HAP-1 (cell line): ENCODE results near the gene SPDYE6.
"Not testable (repeated sequence)": the region's sequence is repeated elsewhere in the genome, so short reads cannot be mapped to it uniquely, and the experiment has no call there.

Experiments
- DNase-seq, 2 experiments: peaks; one replicate each; pipeline ENCODE4 v3.0.0-alpha.2; 2016 to 2020; ENCODE audit warnings: low spot score in 2 of 2
- H3K27me3 ChIP-seq: fragments of 250-450 bp; sonication (Bioruptor Pico); 2 replicates; pipeline ENCODE4 v1.5.1; 2020; ENCODE audit warnings: low read depth, mild to moderate bottlenecking, moderate library complexity
- H3K36me3 ChIP-seq: fragments of 250-450 bp; sonication (Bioruptor Pico); replicated peaks from 2 replicates; pipeline ENCODE4 v1.5.1; 2020; ENCODE audit warnings: mild to moderate bottlenecking
- H3K4me1 ChIP-seq: fragments of 250-450 bp; sonication (Bioruptor Pico); 2 replicates; pipeline ENCODE4 v1.5.1; 2020; ENCODE audit warnings: mild to moderate bottlenecking
- H3K4me3 ChIP-seq: fragments of 250-450 bp; sonication (Bioruptor Pico); 2 replicates; pipeline ENCODE4 v1.5.1; 2020; ENCODE audit warnings: mild to moderate bottlenecking, moderate library complexity
- H3K9me3 ChIP-seq: fragments of 250-450 bp; sonication (Bioruptor Pico); 2 replicates; pipeline ENCODE4 v1.5.1; 2020; ENCODE audit warnings: mild to moderate bottlenecking, moderate library complexity
- in situ Hi-C: fragments of 300-500 bp; cut with MboI; formaldehyde crosslinking; loops from 3 replicates; pipeline ENCODE4 v1.14.3; 2020; ENCODE audit warnings: low sequenced_read_pairs, inconsistent platforms, mixed read lengths

Gene SPDYE6

DNA sequence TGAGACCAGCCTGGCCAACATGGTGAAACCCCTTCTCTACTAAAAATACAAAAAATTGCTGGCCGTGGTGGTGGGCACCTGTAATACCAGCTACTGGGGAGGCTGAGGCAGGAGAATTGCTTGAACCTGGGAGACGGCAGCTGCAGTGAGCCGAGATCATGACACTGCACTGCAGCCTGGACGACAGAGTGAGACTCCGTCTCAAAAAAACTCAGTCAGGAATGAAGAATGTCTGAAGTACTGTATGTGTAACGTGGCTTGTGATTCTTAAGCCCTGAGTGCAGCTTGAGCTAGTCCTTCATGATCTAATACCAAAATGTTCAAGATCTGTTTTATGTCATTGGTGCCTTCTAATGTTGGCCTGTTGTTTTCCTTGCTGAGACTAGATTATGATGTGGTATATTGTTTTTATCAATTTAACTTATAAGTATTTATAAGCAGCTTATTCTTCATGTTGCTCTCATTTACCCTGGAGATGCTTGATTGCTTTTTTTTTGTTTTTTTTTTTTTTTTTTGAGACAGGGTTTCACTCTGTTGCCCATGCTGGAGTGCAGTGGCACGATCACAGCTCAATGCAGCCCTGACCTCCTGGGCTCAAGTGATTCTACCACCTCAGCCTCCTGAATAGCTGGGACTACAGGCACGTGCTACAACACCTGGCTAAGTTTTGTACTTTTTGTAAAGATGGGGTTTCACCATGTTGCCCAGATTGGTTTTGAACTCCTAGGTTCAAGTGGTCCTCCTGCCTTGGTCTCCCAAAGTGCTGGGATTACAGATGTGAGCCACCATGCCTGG lies 25.4 kb downstream of the SPDYE6 start:
- H3K4me1 ChIP-seq, H3K9me3 ChIP-seq, H3K27me3 ChIP-seq, H3K4me3 ChIP-seq, in situ Hi-C loops, DNase-seq, H3K36me3 ChIP-seq: not testable (repeated sequence)

DNA sequence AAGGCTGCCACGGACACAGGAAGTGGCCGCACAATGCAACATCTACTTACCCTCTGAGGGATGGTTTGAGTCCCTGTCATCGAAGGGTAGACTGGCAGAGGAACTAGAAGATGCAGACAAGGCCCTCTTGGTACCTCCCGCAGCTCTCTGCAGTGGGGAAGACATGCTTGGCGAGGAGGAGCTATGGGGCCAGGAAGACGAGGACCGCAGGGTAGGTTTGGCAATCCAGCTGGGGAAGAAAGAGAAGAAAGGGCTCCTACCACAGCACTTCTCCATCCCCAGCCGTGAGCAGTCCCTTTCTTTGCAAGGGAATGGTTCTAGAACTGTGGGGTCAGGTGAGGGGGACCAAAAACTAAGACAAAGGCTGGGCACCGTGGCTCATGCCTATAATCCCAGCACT lies 26.9 kb downstream of the SPDYE6 start:
- in situ Hi-C loops, H3K9me3 ChIP-seq, H3K4me1 ChIP-seq, H3K4me3 ChIP-seq, H3K36me3 ChIP-seq, DNase-seq, H3K27me3 ChIP-seq: not testable (repeated sequence)

DNA sequence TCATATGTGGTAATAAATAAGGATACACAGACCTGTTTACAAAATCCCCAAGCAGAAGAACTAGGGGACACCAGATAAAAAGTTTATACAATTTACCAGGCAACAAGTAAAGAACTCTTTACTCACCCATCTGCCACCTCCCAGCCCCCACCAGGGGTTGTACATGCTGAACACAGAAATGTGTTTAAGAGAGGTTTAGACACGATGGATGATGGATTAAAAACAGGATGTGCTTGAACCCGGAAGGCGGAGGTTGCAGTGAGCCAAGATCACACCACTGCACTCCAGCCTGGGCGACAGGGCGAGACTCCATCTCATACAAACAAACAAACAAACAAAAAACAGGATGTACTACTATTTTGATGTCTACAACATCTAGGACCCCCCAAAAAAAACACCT lies 27.4 kb downstream of the SPDYE6 start:
- H3K27me3 ChIP-seq, in situ Hi-C loops, DNase-seq, H3K4me1 ChIP-seq, H3K9me3 ChIP-seq, H3K4me3 ChIP-seq, H3K36me3 ChIP-seq: not testable (repeated sequence)

DNA sequence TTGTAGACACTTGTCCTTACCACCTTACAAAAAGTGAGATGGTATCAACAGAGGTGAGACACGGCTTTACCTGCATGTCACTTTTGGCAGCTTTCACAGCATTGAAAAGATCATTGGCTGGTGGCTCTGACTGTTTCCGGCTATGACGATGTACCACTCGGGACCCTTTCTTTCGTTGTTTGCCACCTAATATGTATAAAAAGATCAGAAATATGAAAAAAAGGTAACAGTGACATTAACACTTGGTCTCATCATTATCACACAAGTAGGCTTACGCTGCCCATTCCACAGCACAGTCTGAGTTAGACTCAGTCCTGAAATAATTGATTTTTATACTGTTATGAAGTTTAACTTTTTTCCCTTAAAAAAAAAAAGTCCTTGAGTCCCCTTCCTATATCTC lies 29.1 kb downstream of the SPDYE6 start:
- in situ Hi-C loops, DNase-seq, H3K27me3 ChIP-seq, H3K4me1 ChIP-seq, H3K36me3 ChIP-seq, H3K9me3 ChIP-seq, H3K4me3 ChIP-seq: not testable (repeated sequence)

DNA sequence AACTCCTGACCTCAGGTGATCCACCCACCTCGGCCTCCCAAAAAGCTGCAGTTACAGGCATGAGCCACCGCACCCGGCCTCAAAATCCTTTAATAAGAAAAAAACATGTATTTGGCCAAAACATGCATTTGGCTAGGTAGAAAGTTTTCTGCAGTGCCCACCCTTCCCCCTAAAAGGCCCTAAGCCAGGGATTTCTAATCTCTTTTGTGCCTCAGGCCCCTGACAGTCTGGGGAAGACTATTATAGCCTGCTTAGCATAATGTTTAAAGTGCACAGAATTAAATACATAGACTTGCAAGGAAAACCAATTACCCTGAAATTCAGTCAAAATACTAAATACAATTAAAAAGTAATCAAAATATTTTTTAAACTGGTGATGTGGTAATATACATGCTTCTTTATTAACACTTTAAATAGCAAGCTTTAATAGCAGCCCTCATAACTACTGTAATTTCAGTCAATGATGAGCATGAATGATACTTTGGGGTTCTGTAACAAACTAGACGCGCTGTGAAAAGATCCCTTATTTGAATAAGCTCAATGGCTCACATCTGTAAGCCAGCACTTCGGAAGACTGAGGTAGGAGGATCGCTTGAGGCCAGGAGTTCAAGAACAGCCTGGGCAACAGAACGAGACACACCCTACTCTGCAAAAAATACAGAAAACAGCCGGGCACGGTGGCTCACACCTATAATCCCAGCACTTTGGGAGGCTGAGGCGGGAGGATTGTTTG lies 29.9 kb downstream of the SPDYE6 start:
- in situ Hi-C loops: no loop called here
- DNase-seq: peak; percentile 53 to 71
- no peak overlapping the region for H3K4me3 ChIP-seq
- H3K9me3 ChIP-seq: no peaks in the 10 kb centered on the region
- no peaks in the 10 kb centered on the region for H3K27me3 ChIP-seq
- H3K4me1 ChIP-seq: peaks cover 8% of the 10 kb centered on the region
- H3K36me3 ChIP-seq: no peaks in the 10 kb centered on the region

DNA sequence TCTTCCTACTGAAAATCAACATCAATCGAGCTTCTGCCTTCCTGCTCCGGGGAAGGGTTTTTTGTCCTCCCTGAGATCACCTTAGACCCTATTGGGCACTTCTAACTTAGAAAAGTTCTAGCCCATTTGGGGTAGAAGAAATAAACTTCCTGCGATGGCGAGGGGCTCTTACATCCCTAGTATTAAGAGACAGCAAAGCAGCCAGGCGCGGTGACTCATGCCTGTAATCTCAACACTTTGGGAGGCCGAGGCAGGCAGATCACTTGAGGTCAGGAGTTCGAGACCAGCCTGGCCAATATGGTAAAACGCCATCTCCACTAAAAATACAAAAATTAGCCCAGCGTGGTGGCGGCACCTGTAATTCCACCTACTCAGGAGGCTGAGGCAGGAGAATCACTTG lies 31.1 kb downstream of the SPDYE6 start:
- H3K27me3 ChIP-seq, in situ Hi-C loops: not testable (repeated sequence)

DNA sequence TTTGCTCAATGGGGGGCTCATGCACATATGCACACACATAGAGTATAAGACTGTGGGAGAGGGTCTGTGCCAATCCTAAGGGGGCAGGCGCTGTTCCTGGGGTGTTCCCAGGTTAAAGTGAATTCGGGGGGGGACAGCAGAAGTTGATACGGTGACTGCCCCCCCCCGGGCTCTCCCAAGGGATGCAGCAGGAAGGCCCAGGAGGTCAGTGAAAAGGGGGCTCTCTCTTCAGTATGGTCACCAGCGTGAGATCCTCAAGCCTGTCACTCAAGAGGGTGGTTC lies 32.4 kb downstream of the SPDYE6 start:
- H3K9me3 ChIP-seq: no peaks in the 10 kb centered on the region
- in situ Hi-C loops: no loop called here
- no peak overlapping the region for H3K4me3 ChIP-seq

More for the DNA sequence above, 31.1 kb downstream of the SPDYE6 start:
- H3K4me1 ChIP-seq, H3K36me3 ChIP-seq, H3K4me3 ChIP-seq, H3K9me3 ChIP-seq, DNase-seq: not testable (repeated sequence)

DNA sequence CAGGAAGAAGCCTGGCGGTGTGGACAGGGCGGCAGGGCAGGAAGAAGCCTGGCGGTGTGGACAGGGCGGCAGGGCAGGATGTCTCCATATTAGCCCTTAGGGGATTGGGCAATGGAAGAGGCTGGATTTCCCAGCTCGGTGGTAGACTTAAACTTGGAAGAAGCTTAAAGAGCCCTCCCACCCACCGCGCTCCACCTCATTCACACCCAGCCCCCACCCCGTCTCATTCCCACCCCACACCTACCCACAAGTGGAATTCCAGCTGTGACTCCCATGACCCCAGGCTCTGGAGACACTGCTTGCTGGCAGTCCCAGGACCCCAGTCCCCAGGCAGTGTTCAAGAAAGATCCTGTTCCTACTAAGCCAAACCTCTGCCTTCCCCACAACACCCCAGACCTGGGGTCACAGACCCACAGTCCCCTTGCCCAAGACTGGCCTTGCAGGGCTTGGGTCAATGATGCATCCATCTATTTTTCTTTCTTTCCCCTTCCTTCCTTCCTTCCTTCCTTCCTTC lies 34.0 kb downstream of the SPDYE6 start:
- peak in 1 of 2 experiments; percentile 6 for DNase-seq
- in situ Hi-C loops: no loop called here
- Histone ChIP-seq H3K9me3 (no peaks in the 10 kb centered on the region), H3K4me1 (peaks cover 8% of the 10 kb centered on the region), H3K27me3 (no peaks in the 10 kb centered on the region), H3K4me3 (no peak overlapping the region), H3K36me3 (no peaks in the 10 kb centered on the region)

More for the DNA sequence above, 32.4 kb downstream of the SPDYE6 start:
- DNase-seq: peak in 1 of 2 experiments; percentile 5
- no peaks in the 10 kb centered on the region for H3K27me3 ChIP-seq
- H3K36me3 ChIP-seq: no peaks in the 10 kb centered on the region
- H3K4me1 ChIP-seq: peaks cover 8% of the 10 kb centered on the region

DNA sequence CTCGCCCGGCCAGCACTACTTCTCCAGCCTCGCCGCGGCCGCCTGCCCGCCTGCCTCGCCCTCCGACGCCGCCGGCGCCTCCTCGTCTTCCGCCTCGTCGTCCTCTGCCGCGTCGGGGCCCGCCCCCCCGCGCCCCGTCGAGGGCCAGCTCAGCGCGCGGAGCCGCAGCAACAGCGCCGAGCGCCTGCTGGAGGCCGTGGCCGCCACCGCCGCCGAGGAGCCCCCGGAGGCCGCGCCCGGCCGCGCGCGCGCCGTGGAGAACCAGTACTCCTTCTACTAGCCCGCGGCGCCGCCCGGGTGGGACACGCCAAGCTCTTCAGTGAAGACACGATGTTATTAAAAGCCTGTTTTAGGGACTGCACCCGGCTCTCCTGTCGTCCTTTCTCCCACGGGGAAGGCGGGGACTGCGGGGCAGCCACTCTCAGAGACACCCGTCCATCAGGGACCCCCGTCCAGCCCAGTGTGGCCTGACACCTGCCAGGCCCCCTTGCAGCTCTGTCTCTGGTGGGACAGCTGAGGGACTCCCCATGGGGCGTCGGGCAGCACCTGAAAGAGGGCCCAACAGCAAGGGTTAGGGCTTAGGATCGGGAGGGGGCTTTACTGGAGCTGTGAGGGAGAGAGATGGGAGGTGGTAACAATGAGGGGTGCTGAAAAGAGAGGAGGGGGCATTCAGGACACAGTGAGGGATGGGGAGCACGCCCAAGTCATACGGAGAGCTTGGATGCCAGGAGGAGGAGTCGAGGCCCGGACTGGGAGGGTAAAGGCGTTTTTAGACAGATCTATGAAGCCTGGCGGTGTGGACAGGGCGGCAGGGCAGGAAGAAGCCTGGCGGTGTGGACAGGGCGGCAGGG lies 34.7 kb downstream of the SPDYE6 start:
- in situ Hi-C loops: no loop called here
- Histone ChIP-seq H3K36me3 (no peaks in the 10 kb centered on the region), H3K9me3 (no peaks in the 10 kb centered on the region), H3K4me1 (peaks cover 4% of the 10 kb centered on the region), H3K4me3 (no peak overlapping the region), H3K27me3 (no peaks in the 10 kb centered on the region)
- peak in 1 of 2 experiments; percentile 3 for DNase-seq

DNA sequence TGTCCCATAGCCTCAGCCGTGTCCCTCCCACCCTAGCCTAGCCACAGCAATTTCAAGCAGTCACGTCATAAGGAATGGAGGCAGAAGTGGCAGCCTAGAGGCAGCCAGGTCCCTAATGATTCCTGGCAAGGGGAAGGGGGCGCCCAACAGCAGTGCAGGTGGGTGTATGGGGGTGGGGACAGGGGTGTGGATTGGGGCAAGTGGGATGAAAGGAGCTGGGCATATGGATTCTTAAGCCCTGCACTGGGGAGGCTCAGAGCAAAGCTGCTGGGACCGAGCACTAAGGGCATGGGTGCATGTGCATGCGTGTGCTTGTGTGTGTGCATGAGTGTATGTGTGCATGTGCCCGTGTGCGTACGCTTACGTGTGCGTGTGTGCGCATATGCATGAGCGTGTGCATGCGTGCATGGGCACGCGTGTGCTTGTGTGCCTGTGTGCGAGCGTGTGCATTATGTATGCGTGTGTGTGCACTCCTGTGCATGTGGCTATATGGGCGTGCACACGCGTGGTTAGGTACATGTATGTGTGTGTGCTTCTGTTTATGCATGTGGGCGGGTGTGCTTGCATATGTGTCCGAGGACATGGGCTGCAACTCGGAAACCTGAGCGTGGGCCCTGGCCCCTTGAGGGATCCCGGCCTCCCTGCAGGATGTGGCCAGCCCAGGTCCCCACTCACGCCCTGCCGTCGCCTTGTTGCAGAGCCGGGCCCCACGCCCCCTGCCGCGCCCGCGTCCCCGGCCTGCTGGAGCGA lies 35.5 kb downstream of the SPDYE6 start:
- H3K4me3 ChIP-seq: no peak overlapping the region
- H3K9me3 ChIP-seq: no peaks in the 10 kb centered on the region
- no peaks in the 10 kb centered on the region for H3K4me1 ChIP-seq
- DNase-seq: no peak
- H3K27me3 ChIP-seq: no peaks in the 10 kb centered on the region
- no peaks in the 10 kb centered on the region for H3K36me3 ChIP-seq
- in situ Hi-C loops: no loop called here

DNA sequence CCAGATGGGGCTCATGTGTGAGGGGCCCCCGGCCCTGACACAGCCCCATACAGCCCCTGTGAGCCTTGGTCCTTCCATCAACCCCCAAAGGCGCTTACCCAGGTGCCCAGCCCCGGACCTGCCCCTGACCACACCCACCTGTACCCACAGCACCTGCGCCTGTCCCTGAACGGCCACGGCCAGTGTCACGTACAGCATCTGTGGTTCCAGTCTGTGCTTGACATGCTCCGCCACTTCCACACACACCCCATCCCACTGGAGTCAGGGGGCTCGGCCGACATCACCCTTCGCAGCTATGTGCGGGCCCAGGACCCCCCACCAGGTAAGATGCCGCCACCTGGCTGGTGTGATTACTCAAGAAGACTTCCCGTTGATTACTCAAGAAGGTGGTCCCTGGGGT lies 36.1 kb downstream of the SPDYE6 start:
- DNase-seq: no peak
- no peaks in the 10 kb centered on the region for H3K27me3 ChIP-seq
- H3K9me3 ChIP-seq: no peaks in the 10 kb centered on the region
- H3K4me1 ChIP-seq: no peaks in the 10 kb centered on the region
- no peak overlapping the region for H3K4me3 ChIP-seq
- no peaks in the 10 kb centered on the region for H3K36me3 ChIP-seq
- in situ Hi-C loops: no loop called here

DNA sequence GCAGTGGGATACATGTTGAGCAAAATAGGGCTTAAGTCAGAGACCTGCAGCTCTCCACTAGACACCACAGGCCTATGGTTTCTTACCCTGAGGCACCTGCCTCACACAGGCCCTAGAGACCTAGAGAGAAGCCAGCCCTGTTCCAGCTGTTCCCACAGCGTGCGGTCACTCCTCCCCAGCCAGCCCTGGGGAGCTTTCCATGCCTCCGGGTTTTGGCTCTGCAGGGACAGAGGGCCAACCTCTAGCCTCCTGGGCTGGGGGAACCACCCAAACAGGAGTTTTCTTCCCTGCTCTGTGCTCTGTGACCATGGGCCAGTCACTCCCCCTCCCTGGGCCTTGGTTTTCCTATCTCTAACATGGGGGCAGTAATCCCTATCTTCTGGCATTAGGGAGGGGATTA lies 36.6 kb downstream of the SPDYE6 start:
- H3K4me3 ChIP-seq: no peak overlapping the region
- H3K36me3 ChIP-seq: no peaks in the 10 kb centered on the region
- H3K4me1 ChIP-seq: no peaks in the 10 kb centered on the region
- no peaks in the 10 kb centered on the region for H3K27me3 ChIP-seq
- no peaks in the 10 kb centered on the region for H3K9me3 ChIP-seq
- DNase-seq: no peak
- in situ Hi-C loops: no loop called here

DNA sequence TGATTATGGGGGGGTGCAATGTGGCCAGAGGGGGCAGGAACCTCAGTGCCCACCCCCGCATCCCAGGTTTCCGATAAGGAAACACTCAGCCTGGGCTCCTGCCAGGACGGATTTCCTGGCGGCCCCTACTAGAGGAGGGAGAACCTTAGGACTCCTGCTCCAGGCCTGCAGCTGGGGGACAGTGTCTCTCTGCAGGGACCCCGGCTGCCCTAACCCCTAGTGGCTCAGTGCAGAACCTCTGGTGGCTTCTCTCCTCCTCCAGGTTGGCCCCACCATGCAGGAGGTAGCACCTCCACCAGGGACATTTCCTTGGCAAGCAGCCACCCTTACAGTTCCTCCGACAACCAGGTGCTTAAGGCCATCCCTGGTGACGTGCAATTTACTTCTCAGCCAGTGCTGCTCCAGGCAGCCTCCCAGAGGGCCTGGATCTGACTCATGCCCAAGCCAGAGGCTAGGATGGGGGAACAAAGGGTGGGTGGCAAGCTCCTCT lies 37.7 kb downstream of the SPDYE6 start:
- no peaks in the 10 kb centered on the region for H3K9me3 ChIP-seq
- no peaks in the 10 kb centered on the region for H3K27me3 ChIP-seq
- no peak overlapping the region for H3K4me3 ChIP-seq
- in situ Hi-C loops: no loop called here
- no peak for DNase-seq
- no peaks in the 10 kb centered on the region for H3K4me1 ChIP-seq
- H3K36me3 ChIP-seq: no peaks in the 10 kb centered on the region
